GM12875 (cell line): Measurements from ENCODE around the gene TOP3B.

Experiments
- H3K4me3 ChIP-seq: one replicate; pipeline ENCODE4 v1.5.1; 2011; ENCODE audit warnings: low read depth, low read length, control low read depth
- TF ChIP-seq, protein P1 (sequence below): IDR thresholded peaks from 2 replicates; pipeline ENCODE4 v1.5.1; 2011; ENCODE audit warnings: low read depth, mild to moderate bottlenecking, control low read depth, inconsistent platforms, low read length, moderate library complexity, borderline replicate concordance; ENCODE audit not compliant: insufficient read depth

The TOP3B gene, protein sequence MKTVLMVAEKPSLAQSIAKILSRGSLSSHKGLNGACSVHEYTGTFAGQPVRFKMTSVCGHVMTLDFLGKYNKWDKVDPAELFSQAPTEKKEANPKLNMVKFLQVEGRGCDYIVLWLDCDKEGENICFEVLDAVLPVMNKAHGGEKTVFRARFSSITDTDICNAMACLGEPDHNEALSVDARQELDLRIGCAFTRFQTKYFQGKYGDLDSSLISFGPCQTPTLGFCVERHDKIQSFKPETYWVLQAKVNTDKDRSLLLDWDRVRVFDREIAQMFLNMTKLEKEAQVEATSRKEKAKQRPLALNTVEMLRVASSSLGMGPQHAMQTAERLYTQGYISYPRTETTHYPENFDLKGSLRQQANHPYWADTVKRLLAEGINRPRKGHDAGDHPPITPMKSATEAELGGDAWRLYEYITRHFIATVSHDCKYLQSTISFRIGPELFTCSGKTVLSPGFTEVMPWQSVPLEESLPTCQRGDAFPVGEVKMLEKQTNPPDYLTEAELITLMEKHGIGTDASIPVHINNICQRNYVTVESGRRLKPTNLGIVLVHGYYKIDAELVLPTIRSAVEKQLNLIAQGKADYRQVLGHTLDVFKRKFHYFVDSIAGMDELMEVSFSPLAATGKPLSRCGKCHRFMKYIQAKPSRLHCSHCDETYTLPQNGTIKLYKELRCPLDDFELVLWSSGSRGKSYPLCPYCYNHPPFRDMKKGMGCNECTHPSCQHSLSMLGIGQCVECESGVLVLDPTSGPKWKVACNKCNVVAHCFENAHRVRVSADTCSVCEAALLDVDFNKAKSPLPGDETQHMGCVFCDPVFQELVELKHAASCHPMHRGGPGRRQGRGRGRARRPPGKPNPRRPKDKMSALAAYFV

DNA sequence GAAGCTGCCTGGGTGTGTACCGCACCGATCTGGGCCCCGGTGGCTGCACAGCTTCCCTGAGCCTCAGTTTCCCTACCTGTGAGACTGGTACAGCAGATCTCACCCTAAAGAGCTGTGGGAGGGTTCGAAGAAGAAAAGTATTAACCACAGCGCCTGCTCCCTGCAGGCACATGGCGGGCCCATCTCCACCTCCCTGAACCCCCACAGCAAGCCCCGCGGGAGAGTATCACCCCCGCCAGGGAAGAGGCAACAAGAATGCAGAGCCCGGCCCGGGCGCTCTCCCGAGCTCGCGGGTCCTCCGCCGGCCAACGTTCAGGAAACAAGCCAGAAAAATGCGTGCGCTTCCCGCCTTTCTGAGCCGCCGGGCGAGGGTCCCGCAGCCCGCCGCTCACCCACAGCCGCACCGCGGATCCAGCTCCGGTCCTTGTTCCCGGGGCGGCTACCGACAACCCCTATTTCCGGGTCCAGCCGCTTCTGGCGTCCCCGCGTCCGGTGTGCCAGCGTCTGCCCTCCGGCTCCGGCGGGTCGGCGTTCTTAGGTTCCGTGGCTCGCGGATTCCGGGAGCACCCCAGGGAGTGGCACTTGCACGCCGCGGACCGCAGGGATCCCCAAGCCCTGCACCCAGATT is at the start of gene TOP3B:
TSS of gene TOP3B (minus strand) at position 450 of the 628 bp plus-strand sequence. CDS start 7,078 bp downstream, outside the sequence.
- H3K4me3 ChIP-seq = peak within 1 kb of the TSS; percentile 93
- TF ChIP-seq, protein P1, sequence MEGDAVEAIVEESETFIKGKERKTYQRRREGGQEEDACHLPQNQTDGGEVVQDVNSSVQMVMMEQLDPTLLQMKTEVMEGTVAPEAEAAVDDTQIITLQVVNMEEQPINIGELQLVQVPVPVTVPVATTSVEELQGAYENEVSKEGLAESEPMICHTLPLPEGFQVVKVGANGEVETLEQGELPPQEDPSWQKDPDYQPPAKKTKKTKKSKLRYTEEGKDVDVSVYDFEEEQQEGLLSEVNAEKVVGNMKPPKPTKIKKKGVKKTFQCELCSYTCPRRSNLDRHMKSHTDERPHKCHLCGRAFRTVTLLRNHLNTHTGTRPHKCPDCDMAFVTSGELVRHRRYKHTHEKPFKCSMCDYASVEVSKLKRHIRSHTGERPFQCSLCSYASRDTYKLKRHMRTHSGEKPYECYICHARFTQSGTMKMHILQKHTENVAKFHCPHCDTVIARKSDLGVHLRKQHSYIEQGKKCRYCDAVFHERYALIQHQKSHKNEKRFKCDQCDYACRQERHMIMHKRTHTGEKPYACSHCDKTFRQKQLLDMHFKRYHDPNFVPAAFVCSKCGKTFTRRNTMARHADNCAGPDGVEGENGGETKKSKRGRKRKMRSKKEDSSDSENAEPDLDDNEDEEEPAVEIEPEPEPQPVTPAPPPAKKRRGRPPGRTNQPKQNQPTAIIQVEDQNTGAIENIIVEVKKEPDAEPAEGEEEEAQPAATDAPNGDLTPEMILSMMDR = no peak

DNA sequence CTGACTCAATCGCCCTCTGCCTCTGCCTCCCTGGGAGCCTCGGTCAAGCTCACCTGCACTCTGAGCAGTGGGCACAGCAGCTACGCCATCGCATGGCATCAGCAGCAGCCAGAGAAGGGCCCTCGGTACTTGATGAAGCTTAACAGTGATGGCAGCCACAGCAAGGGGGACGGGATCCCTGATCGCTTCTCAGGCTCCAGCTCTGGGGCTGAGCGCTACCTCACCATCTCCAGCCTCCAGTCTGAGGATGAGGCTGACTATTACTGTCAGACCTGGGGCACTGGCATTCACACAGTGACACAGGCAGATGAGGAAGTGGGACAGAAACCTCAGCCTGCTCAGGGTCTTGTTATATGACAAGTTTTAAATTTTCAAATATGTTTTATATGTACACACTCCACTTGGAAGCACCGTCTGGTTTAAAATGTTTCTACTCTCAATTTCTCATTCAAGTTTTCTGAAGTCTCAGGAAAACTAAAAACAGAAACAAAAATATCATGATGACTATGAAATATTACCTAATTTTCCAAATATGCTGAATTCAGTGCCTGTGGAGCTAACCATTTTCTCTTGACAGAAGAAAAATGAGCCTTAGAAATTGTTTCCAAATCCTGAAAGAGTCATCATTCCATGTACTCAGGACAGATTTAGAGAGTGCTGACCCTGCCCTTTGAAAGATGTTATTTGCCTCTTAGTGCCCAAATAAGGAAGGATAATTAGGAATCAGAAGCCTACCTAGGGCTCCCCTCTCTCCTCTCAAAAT is 48.8 kb upstream of the TOP3B start:
- H3K4me3 ChIP-seq = peak overlapping the region; percentile 38
- TF ChIP-seq, protein P1 = no peak

DNA sequence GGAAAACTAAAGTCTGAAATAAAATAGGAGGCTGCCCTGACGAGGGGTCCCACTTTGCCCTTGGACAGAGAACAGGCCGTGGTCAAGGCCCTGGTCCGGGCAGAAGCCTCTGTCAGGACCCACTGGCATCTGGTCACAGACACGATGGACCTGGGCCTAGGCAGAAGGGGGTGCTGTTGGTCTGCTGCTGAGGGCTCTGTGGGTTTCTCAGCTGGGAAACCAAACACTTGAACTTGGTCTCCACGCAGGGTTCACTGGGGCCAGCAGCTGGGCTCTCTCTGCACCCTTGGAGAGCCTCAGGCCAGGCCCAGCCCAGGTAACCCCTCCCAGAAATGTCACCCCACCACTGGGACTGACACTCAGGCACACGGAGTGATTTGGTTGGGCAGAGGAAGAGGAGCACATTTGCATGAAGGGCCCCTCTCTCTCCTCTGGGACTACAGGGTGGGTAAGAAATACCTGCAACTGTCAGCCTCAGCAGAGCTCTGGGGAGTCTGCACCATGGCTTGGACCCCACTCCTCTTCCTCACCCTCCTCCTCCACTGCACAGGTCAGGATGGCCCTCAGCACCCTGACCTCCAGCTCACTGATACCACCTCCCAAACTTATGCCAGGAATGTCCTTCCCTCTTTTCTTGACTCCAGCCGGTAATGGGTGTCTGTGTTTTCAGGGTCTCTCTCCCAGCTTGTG is 48.1 kb upstream of the TOP3B start:
- TF ChIP-seq, protein P1 = peak; percentile 85
- peak overlapping the region; percentile 38 for H3K4me3 ChIP-seq

DNA sequence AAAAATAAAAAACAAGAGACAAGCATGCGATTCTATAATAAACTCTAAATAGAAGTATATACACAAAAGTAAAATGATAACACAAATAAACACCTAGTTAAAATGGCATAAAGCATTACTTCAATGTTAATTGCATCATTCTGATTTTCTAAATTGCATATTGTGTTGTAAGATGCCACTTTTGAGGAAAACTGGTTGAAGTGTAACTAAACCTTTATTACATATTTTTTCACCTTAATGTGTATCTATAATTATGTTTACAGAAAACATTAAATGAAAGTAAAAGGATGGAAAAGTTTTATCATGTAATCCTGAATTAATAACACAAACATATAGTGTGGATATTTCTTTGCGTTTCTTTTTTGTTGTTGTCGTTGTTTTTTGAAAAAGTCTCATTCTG is 45.4 kb upstream of the TOP3B start:
- no peak overlapping the region for H3K4me3 ChIP-seq
- TF ChIP-seq, protein P1 = no peak

DNA sequence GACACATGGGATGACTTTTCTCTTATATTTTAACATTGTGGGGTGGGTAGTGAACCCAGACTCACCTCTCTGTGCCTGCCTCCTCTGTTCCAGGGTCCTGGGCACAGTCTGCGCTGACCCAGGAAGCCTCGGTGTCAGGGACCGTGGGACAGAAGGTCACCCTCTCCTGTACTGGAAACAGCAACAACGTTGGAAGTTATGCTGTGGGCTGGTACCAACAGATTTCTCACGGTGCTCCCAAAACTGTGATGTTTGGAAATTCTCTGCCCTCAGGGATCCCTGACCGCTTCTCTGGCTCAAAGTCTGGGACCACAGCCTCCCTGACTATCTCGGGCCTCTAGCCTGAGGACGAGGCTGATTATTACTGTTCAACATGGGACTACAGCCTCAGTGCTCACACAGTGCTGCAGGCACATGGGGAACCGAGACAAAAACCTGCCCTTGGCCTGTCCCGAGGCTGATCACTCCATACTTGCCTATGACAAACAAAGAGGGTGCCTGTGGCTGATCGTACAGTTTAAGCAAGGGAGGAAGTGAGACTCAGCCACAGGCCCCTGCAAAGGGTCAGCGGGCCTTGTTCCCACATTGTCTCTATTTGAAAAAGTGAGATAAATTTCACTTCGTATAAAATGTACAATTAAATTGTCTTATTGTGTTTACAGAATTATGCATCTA is 43.7 kb upstream of the TOP3B start:
- TF ChIP-seq, protein P1 = no peak
- peak overlapping the region; percentile 32 for H3K4me3 ChIP-seq
